ENCODE results near the gene SPATA2L.

- TF ChIP-seq CTCF (conservative IDR thresholded peaks at IDR 0.05; ENCODE audit: low read depth, low read length), result no peak
- TF ChIP-seq EZH2phosphoT487 (IDR thresholded peaks at IDR 0.05; ENCODE audit: borderline replicate concordance, low read length), result no peak
- no peak for TF ChIP-seq EZH2 (IDR thresholded peaks at IDR 0.05; ENCODE audit: low read length, unreplicated experiment)
Observed at GRCh38 chr16:89741342-89742014, 40.0 kb upstream of the SPATA2L start.
